H1 (cell line): Measurements from ENCODE around the gene ESPNL.

ENCODE experiments used
- EZH2 ChIP-seq: fragments of 200-600 bp; sonication (generic); IDR thresholded peaks from 2 replicates; pipeline ENCODE4 v1.7.1; 2012; ENCODE audit warnings: low read depth, mild to moderate bottlenecking, moderate library complexity, low read length, inconsistent platforms; ENCODE audit not compliant: severe bottlenecking
- POLR2A ChIP-seq, 2 experiments: IDR thresholded peaks; 1 replicate in 1 of 2; 2 replicates in 1 of 2; pipeline ENCODE4 v1.6.1; 2011; ENCODE audit warnings: low read depth in 2 of 2, low read length in 2 of 2, mild to moderate bottlenecking in 2 of 2; ENCODE audit errors: control extremely low read depth in 1 of 2
- POLR2AphosphoS5 ChIP-seq: IDR thresholded peaks from 2 replicates; pipeline ENCODE4 v1.6.1; 2011; ENCODE audit warnings: low read depth, low read length
- SIN3A ChIP-seq, 2 experiments: IDR thresholded peaks in 1 of 2; conservative IDR thresholded peaks in 1 of 2; 2 replicates each; pipeline ENCODE4 v1.6.1; 2011 to 2012; ENCODE audit warnings: low read length in 2 of 2, improper control_type of control experiment in 1 of 2, low read depth in 1 of 2, mild to moderate bottlenecking in 1 of 2
- SRF ChIP-seq: IDR thresholded peaks from 2 replicates; pipeline ENCODE4 v1.6.1; 2011; ENCODE audit warnings: mild to moderate bottlenecking, low read depth, low read length, moderate library complexity
- TF ChIP-seq, protein P1 (sequence below), 3 experiments: IDR thresholded peaks; 1 replicate in 2 of 3; 2 replicates in 1 of 3; pipeline versions ENCODE4 v1.5.1 to v1.6.1; 2011; ENCODE audit warnings: low read length in 3 of 3, mild to moderate bottlenecking in 3 of 3, inconsistent platforms in 2 of 3, low read depth in 1 of 3, moderate library complexity in 1 of 3; ENCODE audit not compliant: insufficient read depth in 1 of 3; ENCODE audit errors: control extremely low read depth in 1 of 3

DNA sequence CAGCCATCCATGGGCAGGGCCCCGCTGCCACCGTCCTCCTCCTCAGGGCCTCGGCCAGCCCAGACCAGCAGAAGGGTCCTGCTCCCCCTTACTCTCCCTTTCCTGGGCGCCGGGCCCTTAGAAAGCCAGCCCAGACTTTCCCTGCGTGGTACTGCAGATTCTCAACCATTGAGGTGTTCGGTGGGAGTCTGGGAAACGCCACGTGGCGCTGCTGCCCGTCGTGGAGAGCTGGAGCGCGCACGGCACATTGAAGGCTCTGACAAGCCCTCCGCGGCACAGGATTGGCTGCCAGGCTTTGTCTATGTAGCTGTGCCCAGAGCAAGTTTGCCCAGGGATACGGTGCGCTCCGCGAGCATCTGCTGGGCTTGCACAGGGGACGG lies 27.9 kb downstream of the ESPNL start:
- TF ChIP-seq, protein P1, sequence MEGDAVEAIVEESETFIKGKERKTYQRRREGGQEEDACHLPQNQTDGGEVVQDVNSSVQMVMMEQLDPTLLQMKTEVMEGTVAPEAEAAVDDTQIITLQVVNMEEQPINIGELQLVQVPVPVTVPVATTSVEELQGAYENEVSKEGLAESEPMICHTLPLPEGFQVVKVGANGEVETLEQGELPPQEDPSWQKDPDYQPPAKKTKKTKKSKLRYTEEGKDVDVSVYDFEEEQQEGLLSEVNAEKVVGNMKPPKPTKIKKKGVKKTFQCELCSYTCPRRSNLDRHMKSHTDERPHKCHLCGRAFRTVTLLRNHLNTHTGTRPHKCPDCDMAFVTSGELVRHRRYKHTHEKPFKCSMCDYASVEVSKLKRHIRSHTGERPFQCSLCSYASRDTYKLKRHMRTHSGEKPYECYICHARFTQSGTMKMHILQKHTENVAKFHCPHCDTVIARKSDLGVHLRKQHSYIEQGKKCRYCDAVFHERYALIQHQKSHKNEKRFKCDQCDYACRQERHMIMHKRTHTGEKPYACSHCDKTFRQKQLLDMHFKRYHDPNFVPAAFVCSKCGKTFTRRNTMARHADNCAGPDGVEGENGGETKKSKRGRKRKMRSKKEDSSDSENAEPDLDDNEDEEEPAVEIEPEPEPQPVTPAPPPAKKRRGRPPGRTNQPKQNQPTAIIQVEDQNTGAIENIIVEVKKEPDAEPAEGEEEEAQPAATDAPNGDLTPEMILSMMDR (IDR thresholded peaks at IDR 0.05; ENCODE audit: control extremely low read depth in 1 of 3, insufficient read depth in 1 of 3, low read depth in 1 of 3, low read length in 3 of 3): no peak
- no peak for TF ChIP-seq EZH2
- no peak for TF ChIP-seq SRF
- TF ChIP-seq POLR2AphosphoS5: no peak
- TF ChIP-seq SIN3A (conservative IDR thresholded peaks at IDR 0.05 in 1 of 2, IDR thresholded peaks at IDR 0.05 in 1 of 2; ENCODE audit: low read depth in 1 of 2, low read length in 2 of 2): no peak
- TF ChIP-seq POLR2A (IDR thresholded peaks at IDR 0.05; ENCODE audit: control extremely low read depth in 1 of 2, low read depth in 2 of 2, low read length in 2 of 2): no peak
